BLaER1 treated with 17β-estradiol and CSF1 and Interleukin-3, amounts not matched to agents 10 nM and 100 nM (cell line): ENCODE data around the gene KBTBD12.
"Not testable (repeated sequence)": the region's sequence is repeated elsewhere in the genome, so short reads cannot be mapped to it uniquely, and the experiment has no call there.

Experiments
- H3K27ac ChIP-seq, 11 experiments: shearing (Covaris generic); formaldehyde crosslinking; 2 replicates each; pipeline ENCODE4 v1.8.1; 2022
- H3K27me3 ChIP-seq, 11 experiments: shearing (Covaris generic); formaldehyde crosslinking; 2 replicates each; pipeline ENCODE4 v1.8.1; 2022
- H3K36me3 ChIP-seq, 11 experiments: shearing (Covaris generic); formaldehyde crosslinking; 2 replicates each; pipeline ENCODE4 v1.8.1; 2022
- H3K4me1 ChIP-seq, 10 experiments: shearing (Covaris generic); formaldehyde crosslinking; 2 replicates each; pipeline ENCODE4 v1.8.1; 2022
- H3K4me2 ChIP-seq, 11 experiments: shearing (Covaris generic); formaldehyde crosslinking; 2 replicates each; pipeline ENCODE4 v1.8.1; 2022
- H3K4me3 ChIP-seq, 10 experiments: shearing (Covaris generic); formaldehyde crosslinking; 2 replicates each; pipeline ENCODE4 v1.8.1; 2022
- H3K9ac ChIP-seq, 11 experiments: shearing (Covaris generic); formaldehyde crosslinking; 2 replicates each; pipeline ENCODE4 v1.8.1; 2022
- H3K9me3 ChIP-seq, 11 experiments: shearing (Covaris generic); formaldehyde crosslinking; replicated peaks in 1 of 11; 2 replicates each; pipeline ENCODE4 v1.8.1; 2022
- H4K20me1 ChIP-seq, 11 experiments: shearing (Covaris generic); formaldehyde crosslinking; 2 replicates each; pipeline ENCODE4 v1.8.1; 2022
- Cebpa-rat ChIP-seq, 11 experiments: shearing (Covaris generic); IDR thresholded peaks; 2 replicates each; pipeline ENCODE4 v1.8.1; 2022

KBTBD12 gene

DNA sequence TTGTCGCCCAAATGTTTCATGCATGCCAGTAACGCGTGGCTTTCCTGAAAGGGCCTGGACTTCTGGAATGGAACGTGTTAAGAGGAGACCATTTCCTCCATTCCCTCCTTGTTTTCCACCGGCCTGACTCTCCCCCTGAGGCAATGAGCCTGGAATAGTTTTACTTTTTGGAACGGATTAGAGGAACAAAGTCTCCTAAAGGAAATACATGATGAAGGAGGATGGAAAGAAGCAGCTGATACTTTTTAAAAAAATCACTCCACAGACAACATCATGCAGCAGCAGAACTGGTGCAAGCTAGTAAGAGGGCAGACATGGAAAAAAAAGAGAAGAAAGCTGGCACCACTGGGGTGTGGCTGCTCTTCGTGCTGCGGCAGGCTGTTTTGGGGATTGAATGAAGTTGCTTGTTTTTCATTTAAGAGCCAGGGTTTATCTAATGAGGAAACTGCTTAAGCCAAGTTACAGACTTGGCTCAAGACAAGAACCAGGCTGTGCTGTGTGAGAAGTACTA lies 3.6 kb upstream of the KBTBD12 start:
- Histone ChIP-seq H4K20me1 (no peaks in the 10 kb centered on the region), H3K4me2 (peak overlapping the region in 2 of 11 experiments; percentile 15 to 67; a peak in 4 of 22 replicates), H3K27ac (no peak overlapping the region), H3K27me3 (no peaks in the 10 kb centered on the region), H3K9me3 (peaks cover 16 to 40% (median 31%) of the 10 kb centered on the region in 11 experiments; a peak in 20 of 22 replicates), H3K9ac (no peak overlapping the region), H3K4me1 (peaks cover 0 to 35% (median 0%) of the 10 kb centered on the region in 10 experiments; a peak in 7 of 20 replicates), H3K36me3 (no peaks in the 10 kb centered on the region), H3K4me3 (no peak overlapping the region)
- no peak for TF ChIP-seq Cebpa-rat (IDR thresholded peaks at IDR 0.05)

DNA sequence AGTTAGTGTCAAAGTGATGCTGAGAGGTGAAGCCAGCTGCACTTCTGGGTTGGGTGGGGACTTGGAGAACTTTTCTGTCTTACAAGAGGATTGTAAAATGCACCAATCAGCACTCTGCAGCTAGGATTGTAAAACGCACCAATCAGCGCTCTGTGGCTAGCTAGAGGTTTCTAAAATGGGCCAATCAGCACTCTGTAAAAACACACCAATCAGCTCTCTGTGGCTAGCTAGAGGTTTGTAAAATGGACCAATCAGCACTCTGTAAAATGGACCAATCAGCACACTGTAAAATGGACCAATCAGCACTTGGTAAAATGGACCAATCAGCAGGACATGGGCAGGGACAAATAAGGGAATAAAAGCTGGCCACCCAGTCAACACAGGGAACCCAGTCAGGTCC lies 1.2 kb upstream of the KBTBD12 start:
- not testable (repeated sequence) for H3K4me2 ChIP-seq, H3K9ac ChIP-seq, H3K27me3 ChIP-seq, H3K4me3 ChIP-seq, H3K27ac ChIP-seq, H4K20me1 ChIP-seq, H3K36me3 ChIP-seq
- peaks cover 16 to 27% (median 23%) of the 10 kb centered on the region in 11 experiments; a peak in 20 of 22 replicates for H3K9me3 ChIP-seq
- H3K4me1 ChIP-seq, result peaks cover 0 to 18% (median 0%) of the 10 kb centered on the region in 10 experiments; a peak in 4 of 20 replicates

DNA sequence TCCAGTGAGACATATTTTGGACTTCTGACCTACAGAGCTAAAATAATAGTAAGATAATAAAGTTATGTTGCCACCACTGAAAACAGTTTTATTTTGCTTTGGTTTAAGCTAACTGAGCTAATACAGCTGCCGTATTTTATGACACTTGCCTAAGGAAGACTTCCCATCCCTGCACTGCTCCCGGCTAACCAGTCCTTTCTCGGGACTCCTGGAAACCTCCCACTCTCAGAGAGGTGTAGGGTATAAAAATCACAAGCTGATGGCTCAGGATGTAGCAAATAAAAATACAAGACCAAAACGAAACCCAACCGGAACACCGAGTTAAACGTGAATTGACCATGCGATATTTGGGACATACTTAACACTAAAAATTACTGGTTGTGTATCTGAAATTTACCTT lies 448 bp upstream of the KBTBD12 start:
- no peak overlapping the region for H3K4me2 ChIP-seq
- no peak for TF ChIP-seq Cebpa-rat (IDR thresholded peaks at IDR 0.05)
- peaks cover 16 to 27% (median 23%) of the 10 kb centered on the region in 11 experiments; a peak in 20 of 22 replicates for H3K9me3 ChIP-seq
- H3K9ac ChIP-seq, result no peak overlapping the region
- H3K27me3 ChIP-seq, result no peaks in the 10 kb centered on the region
- no peaks in the 10 kb centered on the region for H3K36me3 ChIP-seq
- no peak overlapping the region for H3K4me3 ChIP-seq
- no peaks in the 10 kb centered on the region for H4K20me1 ChIP-seq
- H3K27ac ChIP-seq, result no peak overlapping the region
- peaks cover 0 to 15% (median 0%) of the 10 kb centered on the region in 10 experiments; a peak in 4 of 20 replicates for H3K4me1 ChIP-seq

DNA sequence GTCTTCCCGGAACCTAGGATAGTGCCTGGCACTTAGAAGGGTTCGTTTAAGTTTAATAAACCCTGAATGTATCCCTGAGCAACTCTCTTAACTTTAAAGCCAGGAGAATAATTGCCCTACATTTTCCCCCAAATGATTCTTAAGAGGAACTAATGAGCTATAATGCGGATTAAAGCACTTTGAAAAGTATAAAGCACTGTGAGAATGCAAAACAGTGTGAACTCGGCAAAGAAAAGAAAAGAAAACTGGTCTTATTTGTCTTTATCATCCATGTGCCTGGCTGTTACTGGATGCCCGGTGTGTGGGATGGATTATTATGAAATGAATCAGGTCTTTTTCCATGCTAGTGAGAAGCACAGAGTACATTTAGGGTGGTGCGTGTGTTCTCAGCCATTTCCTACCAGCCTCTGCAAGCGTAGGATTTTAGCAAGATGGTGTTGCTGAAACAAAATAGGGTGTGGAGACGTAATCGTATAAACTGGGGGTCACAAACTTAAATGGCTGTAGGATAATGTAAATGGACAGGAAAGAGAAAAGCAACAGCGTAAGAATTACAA lies 983 bp downstream of the KBTBD12 start:
- no peaks in the 10 kb centered on the region for H3K27me3 ChIP-seq
- H3K4me3 ChIP-seq, result no peak overlapping the region
- no peak overlapping the region for H3K27ac ChIP-seq
- H3K4me2 ChIP-seq, result no peak overlapping the region
- peaks cover 16 to 27% (median 23%) of the 10 kb centered on the region in 11 experiments; a peak in 20 of 22 replicates for H3K9me3 ChIP-seq
- no peak overlapping the region for H3K9ac ChIP-seq
- TF ChIP-seq Cebpa-rat (IDR thresholded peaks at IDR 0.05), result no peak
- no peaks in the 10 kb centered on the region for H4K20me1 ChIP-seq
- H3K4me1 ChIP-seq, result peaks cover 0 to 12% (median 0%) of the 10 kb centered on the region in 10 experiments; a peak in 4 of 20 replicates
- no peaks in the 10 kb centered on the region for H3K36me3 ChIP-seq

DNA sequence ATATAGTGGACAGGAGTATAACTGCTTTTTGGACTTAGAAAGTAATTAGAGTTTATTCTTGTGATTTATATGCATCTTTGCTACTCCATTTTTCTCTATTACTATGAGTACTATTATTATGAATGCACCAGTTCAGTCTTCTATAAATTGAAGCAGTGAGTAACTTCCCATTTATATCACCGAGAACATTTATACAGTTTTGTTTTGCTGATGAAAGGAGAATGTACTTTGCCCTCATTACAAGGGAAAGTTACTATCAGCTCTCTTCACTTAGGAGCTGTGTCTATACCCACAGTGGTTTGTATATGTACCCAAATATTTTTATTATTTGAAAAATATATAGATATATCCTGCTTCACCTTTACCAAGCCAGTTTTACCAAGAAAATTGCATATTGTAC lies 5.7 kb downstream of the KBTBD12 start:
- no peaks in the 10 kb centered on the region for H3K27me3 ChIP-seq
- no peaks in the 10 kb centered on the region for H4K20me1 ChIP-seq
- TF ChIP-seq Cebpa-rat (IDR thresholded peaks at IDR 0.05), result no peak

DNA sequence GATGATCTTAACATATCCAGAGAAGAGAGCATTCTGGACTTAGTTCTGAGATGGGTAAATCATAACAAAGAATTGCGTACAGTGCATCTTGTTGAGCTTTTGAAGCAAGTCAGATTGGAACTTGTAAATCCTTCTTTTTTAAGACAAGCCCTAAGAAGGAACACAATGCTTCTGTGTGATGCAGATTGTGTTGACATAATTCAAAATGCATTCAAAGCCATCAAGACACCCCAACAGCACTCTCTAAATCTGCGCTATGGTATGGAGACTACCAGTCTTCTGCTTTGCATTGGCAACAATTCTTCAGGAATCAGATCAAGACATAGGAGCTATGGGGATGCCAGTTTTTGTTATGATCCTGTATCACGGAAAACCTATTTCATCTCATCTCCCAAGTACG lies 8.6 kb downstream of the KBTBD12 start:
- Histone ChIP-seq H3K4me3 (no peak overlapping the region), H3K27ac (no peak overlapping the region), H3K36me3 (no peaks in the 10 kb centered on the region), H3K9me3 (no peaks in the 10 kb centered on the region), H4K20me1 (no peaks in the 10 kb centered on the region), H3K4me2 (no peak overlapping the region), H3K4me1 (peaks cover 11 to 22% (median 14%) of the 10 kb centered on the region in 10 experiments), H3K9ac (no peak overlapping the region), H3K27me3 (no peaks in the 10 kb centered on the region)
- no peak for TF ChIP-seq Cebpa-rat (IDR thresholded peaks at IDR 0.05)

More for the DNA sequence above, 5.7 kb downstream of the KBTBD12 start:
- Histone ChIP-seq H3K4me2 (no peak overlapping the region), H3K36me3 (no peaks in the 10 kb centered on the region), H3K9me3 (peaks cover 0 to under 1% (median 0%) of the 10 kb centered on the region in 11 experiments; a peak in 1 of 22 replicates), H3K4me1 (peaks cover 11 to 13% (median 12%) of the 10 kb centered on the region in 10 experiments), H3K4me3 (no peak overlapping the region), H3K9ac (no peak overlapping the region), H3K27ac (no peak overlapping the region)

DNA sequence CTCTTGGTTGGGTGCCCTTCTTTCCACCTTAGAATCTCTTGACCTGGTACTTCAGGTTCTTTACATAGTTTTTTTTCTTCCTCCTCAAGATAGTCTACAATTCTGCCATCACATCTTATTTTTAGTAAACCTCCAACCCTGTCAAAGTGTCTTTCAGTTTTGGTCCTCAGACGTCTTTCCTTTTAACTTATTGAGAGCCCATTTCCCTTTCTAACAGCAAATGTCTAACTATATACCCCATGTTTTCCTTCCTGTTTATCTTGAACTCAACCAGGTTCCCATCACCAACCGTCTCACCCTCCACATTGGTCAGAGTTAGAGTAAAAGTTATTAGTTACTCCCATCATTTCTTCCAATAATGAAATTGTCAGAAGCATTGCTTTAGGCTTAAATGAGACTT lies 10.4 kb downstream of the KBTBD12 start:
- Histone ChIP-seq H3K27ac (peak overlapping the region in 2 of 11 experiments; percentile 16 to 23; a peak in 2 of 22 replicates), H3K27me3 (no peaks in the 10 kb centered on the region), H4K20me1 (no peaks in the 10 kb centered on the region), H3K9ac (no peak overlapping the region), H3K4me2 (peak overlapping the region; percentile 27 to 84 (median 75)), H3K4me3 (no peak overlapping the region; a peak in 1 of 20 replicates), H3K4me1 (peaks cover 11 to 22% (median 14%) of the 10 kb centered on the region in 10 experiments), H3K36me3 (no peaks in the 10 kb centered on the region), H3K9me3 (no peaks in the 10 kb centered on the region)
- TF ChIP-seq Cebpa-rat (IDR thresholded peaks at IDR 0.05), result no peak

DNA sequence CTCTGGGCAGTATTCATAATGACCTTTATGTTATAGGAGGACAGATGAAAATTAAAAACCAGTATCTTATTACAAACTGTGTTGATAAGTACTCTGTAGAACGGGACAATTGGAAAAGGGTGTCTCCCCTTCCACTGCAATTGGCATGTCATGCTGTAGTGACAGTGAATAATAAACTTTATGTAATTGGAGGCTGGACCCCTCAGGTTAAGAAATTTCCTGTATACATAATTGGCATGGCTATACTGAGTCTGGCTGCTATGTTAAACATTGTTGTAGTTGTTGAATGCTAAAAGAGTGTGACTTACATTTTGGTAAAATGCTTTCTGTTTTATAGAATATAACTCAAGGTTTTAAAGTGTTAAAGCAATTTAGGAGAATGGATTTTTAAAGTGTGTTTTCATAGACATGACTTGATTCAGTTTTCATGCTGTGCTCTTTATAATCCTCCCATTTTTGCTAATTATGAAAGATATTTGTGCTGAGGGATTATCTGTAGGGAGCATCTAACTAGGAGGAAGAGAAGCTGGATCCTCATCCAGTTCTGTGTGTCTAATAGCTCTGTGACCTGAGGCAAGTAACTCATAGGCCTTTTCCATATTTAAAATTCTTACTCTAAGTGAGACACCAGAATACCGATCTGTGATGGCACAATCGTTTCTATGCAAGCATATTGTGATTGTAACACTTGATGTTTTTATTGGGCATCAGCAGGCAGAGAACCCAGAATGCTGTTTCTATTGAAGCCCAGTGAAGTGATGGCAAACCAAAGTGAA lies 13.0 kb downstream of the KBTBD12 start:
- Histone ChIP-seq H3K4me2 (no peak overlapping the region), H4K20me1 (no peaks in the 10 kb centered on the region), H3K27me3 (no peaks in the 10 kb centered on the region), H3K4me3 (no peak overlapping the region), H3K9ac (no peak overlapping the region), H3K4me1 (peaks cover 11 to 22% (median 14%) of the 10 kb centered on the region in 10 experiments), H3K27ac (no peak overlapping the region), H3K9me3 (no peaks in the 10 kb centered on the region), H3K36me3 (no peaks in the 10 kb centered on the region)
- no peak for TF ChIP-seq Cebpa-rat (IDR thresholded peaks at IDR 0.05)

DNA sequence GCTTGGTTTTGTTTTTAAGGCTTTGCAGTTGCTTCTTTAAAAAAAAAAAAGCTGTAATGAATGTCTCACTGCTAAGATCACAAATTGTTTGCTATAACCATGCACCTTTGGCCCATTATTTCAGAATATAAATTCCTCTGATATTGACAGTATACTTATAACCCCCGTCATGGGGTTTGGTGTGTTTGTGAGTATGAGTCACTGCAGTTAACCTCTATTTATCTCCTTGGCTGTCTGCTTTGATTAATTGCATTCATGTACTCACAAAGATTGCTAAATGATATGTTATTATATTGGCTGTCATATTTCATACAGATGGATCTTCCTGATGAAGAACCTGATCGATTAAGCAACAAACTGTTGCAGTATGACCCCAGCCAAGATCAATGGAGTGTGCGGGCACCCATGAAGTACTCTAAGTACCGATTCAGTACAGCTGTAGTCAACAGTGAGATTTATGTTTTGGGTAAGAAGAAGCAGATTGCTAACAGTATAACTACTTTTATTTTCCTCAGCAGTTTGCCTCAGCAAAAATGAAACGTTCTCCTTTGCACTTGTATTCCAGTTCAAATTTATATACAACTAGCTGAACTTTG lies 14.9 kb downstream of the KBTBD12 start:
- Histone ChIP-seq H3K4me3 (no peak overlapping the region), H3K27ac (no peak overlapping the region), H3K9ac (no peak overlapping the region), H3K4me1 (peaks cover 7 to 16% (median 10%) of the 10 kb centered on the region in 10 experiments), H3K9me3 (no peaks in the 10 kb centered on the region), H4K20me1 (no peaks in the 10 kb centered on the region), H3K27me3 (no peaks in the 10 kb centered on the region), H3K36me3 (no peaks in the 10 kb centered on the region), H3K4me2 (no peak overlapping the region)
- TF ChIP-seq Cebpa-rat (IDR thresholded peaks at IDR 0.05), result no peak
